Transverse colon (tissue), 4 donors: ENCODE results near the gene ZNF366. TPM values are rescaled to one million over a fixed set of nuclear protein-coding genes. Genes with fewer than 3 reads are reported as not detected.

Experiments
- DNase-seq: peaks from one replicate; pipeline ENCODE4 v3.0.0-alpha.2; 2019
- H3K27ac ChIP-seq, 4 donors: fragments of 200-600 bp; sonication (generic); 2 replicates each; pipeline ENCODE4 v1.5.1; 2016 to 2018; ENCODE audit warnings: inconsistent platforms in 4 of 4
- H3K27me3 ChIP-seq: fragments of 200-600 bp; sonication (generic); 2 replicates; pipeline ENCODE4 v1.5.1; 2017; ENCODE audit warnings: inconsistent platforms
- H3K36me3 ChIP-seq, 4 donors: fragments of 200-600 bp; sonication (generic); 2 replicates each; pipeline ENCODE4 v1.5.1; 2017 to 2019; ENCODE audit warnings: inconsistent platforms in 4 of 4
- H3K4me1 ChIP-seq, 4 donors: fragments of 200-600 bp; sonication (generic); 2 replicates each; pipeline ENCODE4 v1.5.1; 2017 to 2020; ENCODE audit warnings: inconsistent platforms in 4 of 4
- H3K4me3 ChIP-seq, 4 donors: fragments of 200-600 bp; sonication (generic); 1 replicate in 1 of 4; 2 replicates in 3 of 4; pipeline versions ENCODE4 v1.5.1 to v1.6.1; 2017 to 2019; ENCODE audit warnings: inconsistent platforms in 4 of 4
- H3K9me3 ChIP-seq, 2 donors: fragments of 200-600 bp; sonication (generic); 2 replicates each; pipeline ENCODE4 v1.5.1; 2017 to 2019; ENCODE audit warnings: inconsistent platforms in 2 of 2
- EP300 ChIP-seq: sonication (generic); formaldehyde crosslinking; IDR thresholded peaks from one replicate; pipeline ENCODE4 v1.6.1; 2017; ENCODE audit warnings: antibody characterized with exemption, low read depth
- POLR2A ChIP-seq: fragments of 450-650 bp; IDR thresholded peaks from one replicate; pipeline ENCODE4 v1.6.1; 2016; ENCODE audit warnings: antibody characterized with exemption, mild to moderate bottlenecking, moderate library complexity
- POLR2AphosphoS5 ChIP-seq, 3 donors: sonication (generic); formaldehyde crosslinking; IDR thresholded peaks; one replicate each; pipeline ENCODE4 v1.6.1; 2016; ENCODE audit warnings: antibody characterized with exemption in 3 of 3
- WGBS, 2 donors: methylation state at CpG; one replicate each; pipeline ENCODE4 v1.1.5; 2018; ENCODE audit warnings: low coverage in 1 of 2; 5-methylcytosine and 5-hydroxymethylcytosine counted together
- in situ Hi-C, 4 donors: fragments of 200-750 bp; cut with MboI; loops; one replicate each; pipeline versions ENCODE4 v1.15.0 to v1.15.1; 2017; ENCODE audit warnings: low sequenced_read_pairs in 3 of 4, low pct_ligation_motif_present in 1 of 4, low pct_unique_long_range_greater_than_20kb in 1 of 4
- intact Hi-C: fragments of 100-400 bp; cut with DNase I; formaldehyde crosslinking; loops from one replicate; pipeline ENCODE4 v1.15.1; 2023; ENCODE audit warnings: low total_unique reads
- total RNA-seq, 4 donors: library from RNA; depleted of rRNA; stranded (reverse); fragments of >200 nt; gene quantifications; one replicate each; pipeline ENCODE4 v1.1.0, GENCODE V29; 2016
- TF ChIP-seq, protein P1 (sequence below), 5 experiments: fragments of 200-600 bp in 3 of 5; fragments of 450-650 bp in 2 of 5; sonication (generic) in 3 of 5; IDR thresholded peaks; 1 replicate in 2 of 5; 2 replicates in 3 of 5; pipeline ENCODE4 v1.5.1; 2016 to 2017; ENCODE audit warnings: antibody characterized with exemption in 5 of 5, inconsistent platforms in 3 of 5, mild to moderate bottlenecking in 2 of 5, moderate library complexity in 1 of 5

ZNF366 gene
- total RNA-seq, 4 donors from 2014 or later = 0.40 to 1.4 (median 0.72) TPM

DNA sequence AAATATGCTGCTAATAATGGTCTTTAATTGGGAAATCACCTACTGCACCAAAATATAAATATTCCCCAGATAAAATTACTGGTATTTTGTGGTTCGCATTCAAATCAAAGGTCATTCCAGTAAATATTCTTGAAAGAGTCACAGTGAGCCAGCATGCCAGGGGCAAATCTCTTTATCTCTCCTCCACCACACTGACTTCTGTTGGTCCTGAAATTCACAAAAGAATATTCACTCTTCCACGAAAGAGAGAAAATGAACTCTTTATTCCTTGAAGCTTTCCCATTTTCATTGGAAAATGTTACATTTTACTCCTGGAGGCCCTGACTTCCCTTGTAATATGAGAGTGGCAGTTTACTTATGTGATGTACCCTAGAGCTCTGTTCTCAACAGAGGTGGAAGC lies 39.7 kb downstream of the ZNF366 start:
- Histone ChIP-seq H3K4me1 (no peaks in the 10 kb centered on the region), H3K9me3 (no peaks in the 10 kb centered on the region), H3K36me3 (no peaks in the 10 kb centered on the region), H3K27me3 (no peaks in the 10 kb centered on the region), H3K4me3 (no peak overlapping the region), H3K27ac (no peak overlapping the region)
- in situ Hi-C loops = no loop called here
- DNase-seq = no peak
- TF ChIP-seq POLR2A (no peak), EP300 (no peak), POLR2AphosphoS5 (IDR thresholded peaks at IDR 0.05) (no peak)
- TF ChIP-seq, protein P1, sequence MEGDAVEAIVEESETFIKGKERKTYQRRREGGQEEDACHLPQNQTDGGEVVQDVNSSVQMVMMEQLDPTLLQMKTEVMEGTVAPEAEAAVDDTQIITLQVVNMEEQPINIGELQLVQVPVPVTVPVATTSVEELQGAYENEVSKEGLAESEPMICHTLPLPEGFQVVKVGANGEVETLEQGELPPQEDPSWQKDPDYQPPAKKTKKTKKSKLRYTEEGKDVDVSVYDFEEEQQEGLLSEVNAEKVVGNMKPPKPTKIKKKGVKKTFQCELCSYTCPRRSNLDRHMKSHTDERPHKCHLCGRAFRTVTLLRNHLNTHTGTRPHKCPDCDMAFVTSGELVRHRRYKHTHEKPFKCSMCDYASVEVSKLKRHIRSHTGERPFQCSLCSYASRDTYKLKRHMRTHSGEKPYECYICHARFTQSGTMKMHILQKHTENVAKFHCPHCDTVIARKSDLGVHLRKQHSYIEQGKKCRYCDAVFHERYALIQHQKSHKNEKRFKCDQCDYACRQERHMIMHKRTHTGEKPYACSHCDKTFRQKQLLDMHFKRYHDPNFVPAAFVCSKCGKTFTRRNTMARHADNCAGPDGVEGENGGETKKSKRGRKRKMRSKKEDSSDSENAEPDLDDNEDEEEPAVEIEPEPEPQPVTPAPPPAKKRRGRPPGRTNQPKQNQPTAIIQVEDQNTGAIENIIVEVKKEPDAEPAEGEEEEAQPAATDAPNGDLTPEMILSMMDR (IDR thresholded peaks at IDR 0.05) = no peak
- intact Hi-C loops = no loop called here
- 89 to 91% methylated on average over 2 of the region's 2 CpGs for WGBS, 2 donors

DNA sequence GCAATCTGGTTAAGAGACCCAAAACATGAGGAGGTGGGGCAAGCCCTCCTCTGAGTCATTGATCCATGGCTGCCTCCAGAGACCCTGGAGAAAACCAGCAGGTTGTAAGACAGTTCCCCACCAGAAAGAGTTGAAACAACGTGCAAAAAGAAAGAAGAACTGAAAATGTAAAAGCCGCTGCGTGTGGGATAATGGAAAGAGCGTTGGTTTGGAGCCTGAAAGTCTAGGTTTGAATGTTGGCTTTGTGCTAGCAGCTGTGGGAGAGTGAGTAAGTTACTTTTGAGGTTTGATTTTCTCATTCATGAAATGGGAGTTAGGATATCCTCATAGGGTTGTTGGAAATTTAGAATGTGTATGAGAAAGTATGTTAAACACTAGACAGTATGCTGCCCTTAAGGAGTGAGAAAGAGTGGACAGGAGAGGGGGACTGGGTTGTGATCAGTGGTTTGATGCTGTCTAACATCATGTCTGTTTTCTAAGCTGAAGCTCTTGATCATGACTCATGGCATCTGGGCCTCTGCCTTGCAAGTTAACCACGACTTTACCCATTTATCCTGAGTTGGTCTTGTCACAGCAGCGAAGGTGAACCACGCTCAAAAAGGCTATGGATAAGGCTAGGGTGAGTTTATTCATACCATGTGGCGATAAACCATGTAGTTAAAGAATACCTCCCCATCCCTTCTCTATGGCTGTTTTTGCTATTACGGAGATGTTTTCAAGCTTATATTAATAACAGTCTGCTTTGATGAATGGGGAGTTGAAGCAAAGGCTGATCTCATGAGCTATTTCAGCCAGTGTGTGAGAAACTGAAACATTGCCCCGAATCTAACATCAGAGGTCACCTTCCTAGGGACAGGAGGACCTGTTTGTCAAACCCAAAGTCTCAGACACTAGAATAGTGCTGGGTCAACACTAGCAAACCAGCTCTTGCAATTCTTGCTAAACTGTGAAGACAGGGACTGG lies 41.3 kb downstream of the ZNF366 start:
- Histone ChIP-seq H3K4me1 (peaks cover 0 to 2% (median 0%) of the 10 kb centered on the region in 4 donors), H3K4me3 (no peak overlapping the region), H3K36me3 (no peaks in the 10 kb centered on the region), H3K27ac (no peak overlapping the region), H3K9me3 (no peaks in the 10 kb centered on the region), H3K27me3 (no peaks in the 10 kb centered on the region)
- 76 to 77% methylated on average over 9 to 10 of the region's 10 CpGs for WGBS, 2 donors
- in situ Hi-C loops = no loop called here
- TF ChIP-seq EP300 = no peak
- no peak for TF ChIP-seq POLR2AphosphoS5 (IDR thresholded peaks at IDR 0.05)
- TF ChIP-seq, protein P1 (IDR thresholded peaks at IDR 0.05) = no peak
- no peak for TF ChIP-seq POLR2A
- no peak for DNase-seq
- intact Hi-C loops = no loop called here

DNA sequence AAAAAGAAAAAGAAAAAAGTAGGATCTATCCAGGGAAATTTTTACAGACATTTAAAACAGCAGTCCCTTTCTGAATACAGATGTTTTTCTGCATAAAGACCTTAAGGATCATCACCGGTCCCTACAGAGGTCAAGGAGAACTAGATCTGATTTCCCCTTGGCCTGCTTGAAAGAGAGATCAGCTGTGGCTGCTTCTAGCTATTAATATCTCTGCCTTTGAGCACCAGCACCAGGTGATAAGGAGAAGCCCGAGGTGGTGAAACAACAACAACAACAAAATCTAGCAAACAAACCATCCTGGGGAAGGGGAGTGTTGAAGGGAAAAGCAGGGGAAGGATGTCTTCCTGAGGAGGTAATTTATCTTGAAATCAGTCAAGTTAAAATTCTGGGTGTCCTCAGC lies 42.1 kb downstream of the ZNF366 start:
- Histone ChIP-seq H3K27ac (no peak overlapping the region), H3K27me3 (no peaks in the 10 kb centered on the region), H3K4me1 (peaks cover 0 to 2% (median 0%) of the 10 kb centered on the region in 4 donors), H3K4me3 (no peak overlapping the region), H3K36me3 (no peaks in the 10 kb centered on the region), H3K9me3 (no peaks in the 10 kb centered on the region)
- intact Hi-C loops (no loop called here), in situ Hi-C loops (no loop called here)
- WGBS, 2 donors = 74 to 94% methylated on average over 2 of the region's 2 CpGs
- TF ChIP-seq POLR2A (no peak), EP300 (no peak), POLR2AphosphoS5 (IDR thresholded peaks at IDR 0.05) (no peak)
- TF ChIP-seq, protein P1 (IDR thresholded peaks at IDR 0.05) = no peak
- no peak for DNase-seq

DNA sequence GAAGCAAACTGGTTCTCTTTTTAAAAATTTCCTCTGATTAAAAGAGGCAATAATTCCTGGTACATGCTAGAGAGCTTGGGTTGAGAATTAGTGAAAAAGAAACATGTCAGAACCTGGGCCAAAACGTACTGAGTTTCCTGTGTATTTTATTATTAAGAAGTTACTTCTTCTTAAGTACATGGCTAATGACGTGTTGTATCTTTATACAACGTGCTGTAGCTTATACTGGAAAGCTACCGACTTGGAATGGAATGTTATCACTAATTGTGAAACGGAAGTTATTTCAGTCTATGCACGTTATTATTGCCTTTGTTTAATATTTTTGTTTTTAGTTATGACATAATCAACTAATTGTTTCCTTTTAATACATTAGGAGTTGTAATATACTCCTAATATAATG lies 43.1 kb downstream of the ZNF366 start:
- Histone ChIP-seq H3K27me3 (no peaks in the 10 kb centered on the region), H3K36me3 (no peaks in the 10 kb centered on the region), H3K4me1 (peaks cover 0 to 9% (median 2%) of the 10 kb centered on the region in 4 donors), H3K9me3 (no peaks in the 10 kb centered on the region), H3K27ac (no peak overlapping the region), H3K4me3 (no peak overlapping the region)
- in situ Hi-C loops (no loop called here), intact Hi-C loops (no loop called here)
- no peak for DNase-seq
- WGBS, 2 donors = 67 to 83% methylated on average over 6 of the region's 6 CpGs
- no peak for TF ChIP-seq POLR2A
- no peak for TF ChIP-seq POLR2AphosphoS5 (IDR thresholded peaks at IDR 0.05)
- TF ChIP-seq EP300 = no peak
- TF ChIP-seq, protein P1 (IDR thresholded peaks at IDR 0.05) = no peak
